Activated gamma-delta T cell treated with anti-CD3 and anti-CD28 coated beads, Interleukin-2, amount 50 U/mL, for 16 hours (primary cell): ENCODE data around the gene CAMK2B.

Experiments used
- DNase-seq: peaks from one replicate; pipeline ENCODE4 v3.0.0-alpha.2; 2020; ENCODE audit warnings: low read depth

The CAMK2B gene

GRCh38 chr7:44329888-44330287 lies 4.5 kb upstream of the CAMK2B start:
- no peak for DNase-seq

GRCh38 chr7:44329081-44329480 lies 3.7 kb upstream of the CAMK2B start:
- DNase-seq: no peak

DNA sequence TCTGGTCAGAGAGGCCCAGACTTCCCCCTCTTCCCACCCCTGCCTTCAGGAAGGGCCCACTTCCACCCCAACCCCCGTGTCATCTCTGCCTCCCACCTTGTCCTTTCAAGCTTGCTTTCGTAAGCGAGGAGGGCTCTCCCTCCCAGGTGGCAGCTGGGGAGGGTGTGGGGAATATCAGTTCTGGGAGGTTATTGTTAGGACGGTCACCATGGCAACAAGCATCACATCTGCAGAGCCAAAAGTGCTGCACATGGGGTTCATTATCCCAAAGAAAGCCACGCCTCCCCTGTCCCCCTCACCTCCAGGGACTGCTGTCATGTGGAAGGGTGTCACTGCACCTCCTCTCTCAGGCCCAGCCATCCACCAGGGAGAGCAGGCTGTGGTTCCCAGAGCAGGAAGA lies 2.6 kb upstream of the CAMK2B start:
- DNase-seq: no peak

- no peak for DNase-seq
Measured at GRCh38 chr7:44326261-44327125, 1.1 kb upstream of the CAMK2B start.

- no peak for DNase-seq
Measured at GRCh38 chr7:44325811-44326241, 432 bp upstream of the CAMK2B start.

GRCh38 chr7:44324481-44325200 lies 753 bp downstream of the CAMK2B start:
- no peak for DNase-seq

- no peak for DNase-seq
Measured at GRCh38 chr7:44324204-44324480, 1.3 kb downstream of the CAMK2B start.

DNA sequence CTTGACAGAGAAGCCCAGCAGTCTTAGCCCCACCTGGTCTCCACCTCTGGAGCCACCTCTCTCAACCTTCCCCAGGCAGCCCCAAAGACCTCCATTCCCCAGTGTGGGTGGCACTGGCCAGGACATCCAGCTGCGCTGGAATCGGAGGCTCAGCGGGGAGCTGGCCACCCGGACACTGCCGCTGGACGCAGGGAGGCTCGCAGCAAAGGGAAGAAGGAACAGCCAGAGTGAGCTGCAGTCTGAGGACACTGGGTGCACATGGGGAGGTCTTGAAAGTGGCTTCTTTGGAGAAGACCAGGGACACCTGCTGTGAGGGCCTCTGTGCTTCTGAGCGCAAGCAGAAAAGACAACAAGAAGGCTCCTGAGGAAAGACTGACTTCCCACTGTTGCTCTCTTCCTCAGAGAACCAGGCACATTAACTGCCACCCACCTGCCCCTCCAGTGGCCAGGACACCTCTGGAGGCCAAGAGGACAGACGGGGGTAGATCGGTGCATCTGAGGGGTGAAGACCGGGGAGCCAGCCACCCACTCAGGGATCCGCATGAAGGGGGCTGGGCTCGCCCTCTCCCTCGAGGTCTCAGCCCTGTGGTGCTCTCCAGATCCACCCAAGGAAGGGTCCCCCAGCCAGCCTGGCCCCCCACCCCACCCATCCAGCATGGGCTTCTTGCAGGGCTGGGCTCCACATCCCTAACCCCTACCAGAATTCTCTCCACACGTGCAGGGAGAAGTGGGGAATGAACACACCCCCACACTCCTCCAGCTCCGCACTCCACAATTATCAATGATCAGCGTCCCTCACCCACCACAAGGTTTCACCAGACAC lies 1.8 kb downstream of the CAMK2B start:
- DNase-seq: no peak

GRCh38 chr7:44322631-44323363 lies 2.6 kb downstream of the CAMK2B start:
- DNase-seq: no peak

GRCh38 chr7:44321796-44322195 lies 3.6 kb downstream of the CAMK2B start:
- no peak for DNase-seq

- no peak for DNase-seq
Measured at GRCh38 chr7:44320794-44321371, 4.5 kb downstream of the CAMK2B start.

DNA sequence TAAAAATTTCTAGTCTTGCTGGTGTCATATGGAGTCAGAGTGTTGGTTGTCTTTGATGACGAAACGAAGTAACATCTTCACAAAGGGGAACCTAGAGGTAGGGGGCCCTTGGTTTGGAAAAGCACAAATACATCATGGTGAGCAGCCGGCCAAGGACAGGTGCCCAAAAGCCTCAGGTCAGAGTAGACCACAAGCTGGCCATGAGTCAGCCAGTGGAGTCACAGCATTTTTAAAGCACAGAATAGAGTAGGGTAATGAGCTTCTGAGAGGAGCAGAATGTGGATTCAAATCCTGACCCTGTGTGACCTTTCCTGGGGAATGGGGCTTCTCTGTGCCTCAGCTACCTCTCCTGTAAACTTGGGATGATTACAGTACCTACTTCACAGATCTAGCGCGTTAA lies 5.3 kb downstream of the CAMK2B start:
- DNase-seq: no peak

DNA sequence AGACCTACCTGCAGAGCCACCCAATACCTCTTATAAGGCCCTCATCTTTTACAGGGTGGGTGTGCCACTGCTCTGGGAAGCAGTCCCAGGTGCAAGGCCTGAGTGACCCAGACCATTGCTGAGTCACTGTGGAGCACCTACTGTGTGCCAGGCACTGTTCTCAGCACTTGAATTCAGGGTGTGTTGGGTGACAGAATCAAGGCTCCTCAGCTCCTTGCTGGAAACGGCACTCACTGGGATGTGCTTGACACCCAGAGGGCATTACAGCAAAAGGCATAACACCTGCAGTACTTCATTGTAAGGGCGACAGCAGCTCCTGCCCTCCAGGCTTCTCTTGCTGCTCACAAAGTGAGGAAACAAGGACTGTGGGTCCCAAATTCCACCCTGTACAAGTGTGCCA lies 7.1 kb downstream of the CAMK2B start:
- no peak for DNase-seq

DNA sequence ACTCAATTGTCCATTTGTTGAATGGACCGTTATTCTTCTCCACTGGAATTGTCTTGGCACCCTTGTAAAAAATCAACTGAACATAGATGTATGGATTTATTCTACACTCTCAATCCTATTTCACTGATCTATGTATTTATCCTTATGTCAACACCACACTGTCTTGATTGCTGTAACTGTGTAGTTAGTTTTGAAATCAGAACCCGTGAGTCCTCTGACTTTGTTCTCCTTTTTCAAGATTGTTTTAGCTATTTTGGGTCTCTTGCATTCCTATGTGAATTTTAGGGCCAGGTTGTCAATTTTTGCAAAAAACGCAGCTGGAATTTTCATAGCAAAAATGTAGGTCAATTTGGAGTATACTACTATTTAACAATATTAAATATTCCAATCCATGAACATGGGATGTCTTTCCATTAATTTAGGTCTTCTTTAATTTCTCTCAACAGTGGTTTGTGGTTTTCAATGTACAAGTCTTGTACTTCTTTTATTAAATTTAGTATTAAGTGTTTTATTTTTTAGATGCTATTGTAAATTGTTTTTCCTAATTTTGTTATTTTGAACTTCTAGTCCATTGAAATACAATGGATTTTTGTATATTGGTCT lies 10.0 kb downstream of the CAMK2B start:
- no peak for DNase-seq

DNA sequence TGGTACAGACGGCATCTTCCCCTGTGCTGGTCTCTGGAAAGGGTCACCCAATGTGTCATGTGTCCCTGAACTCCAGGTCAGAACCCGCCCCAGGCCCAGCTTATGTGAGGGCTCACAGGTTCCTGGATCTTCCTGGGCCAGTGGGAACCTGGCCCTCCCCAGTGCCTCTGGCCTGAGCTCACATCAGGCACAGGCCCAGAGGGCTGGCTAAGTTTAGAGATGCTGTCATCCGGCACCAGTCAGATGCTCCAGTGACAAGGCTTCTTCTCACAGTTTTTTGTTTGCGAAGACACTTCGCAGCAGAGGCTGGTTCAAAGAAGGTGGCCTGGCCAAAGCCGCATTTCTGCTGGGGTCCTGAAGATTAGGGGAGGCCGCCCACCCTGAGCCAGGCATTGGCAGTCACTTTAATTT lies 11.8 kb downstream of the CAMK2B start:
- DNase-seq: no peak

- DNase-seq: no peak
Measured at GRCh38 chr7:44313016-44313415, 12.4 kb downstream of the CAMK2B start.

GRCh38 chr7:44311561-44312495 lies 13.6 kb downstream of the CAMK2B start:
- DNase-seq: no peak

- DNase-seq: no peak
Measured at GRCh38 chr7:44310221-44310848, 15.1 kb downstream of the CAMK2B start.

DNA sequence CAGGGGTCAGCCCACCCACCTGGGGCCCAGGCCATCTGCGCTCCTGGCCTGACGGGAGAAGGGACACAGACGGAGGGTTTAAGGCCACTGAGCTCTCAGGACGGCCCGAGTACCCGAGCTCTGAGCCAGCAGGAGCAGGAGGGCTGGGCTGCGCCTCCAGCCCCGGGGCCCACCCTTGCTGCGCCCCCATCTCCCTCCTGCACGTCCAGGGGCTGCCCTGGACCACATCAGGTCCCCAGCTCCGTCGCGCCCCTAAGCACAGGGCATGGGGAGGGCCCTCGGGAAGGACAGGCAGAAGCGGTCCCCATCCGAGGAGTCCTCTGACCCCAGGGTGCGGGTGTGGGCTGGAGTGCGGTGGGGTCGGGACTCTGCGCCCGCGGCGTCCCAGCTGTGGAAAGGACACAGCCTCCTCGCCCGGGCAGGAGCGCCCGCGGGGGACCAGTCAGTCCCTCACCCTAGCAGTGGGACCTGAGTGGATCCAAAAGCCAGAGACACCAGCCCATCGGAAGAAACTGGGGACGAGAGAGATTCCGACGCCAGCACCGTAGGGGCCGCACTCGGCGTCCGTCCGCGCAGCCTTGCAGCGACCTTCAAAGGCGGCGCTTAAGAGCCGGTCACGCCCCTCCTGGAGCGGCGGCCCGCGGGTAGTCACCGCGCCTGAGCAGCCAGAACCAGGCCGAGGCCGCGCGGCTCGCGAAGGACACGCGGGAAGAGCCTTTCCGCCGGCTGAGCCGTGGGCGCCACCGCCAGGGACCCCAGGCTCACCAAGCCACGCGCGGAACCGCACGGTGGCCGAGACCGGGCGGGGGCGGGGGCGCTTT lies 15.9 kb downstream of the CAMK2B start:
- DNase-seq: no peak
